Effector memory CD4-positive, alpha-beta T cell (primary cell): ENCODE data around the gene SLC35G6.

Experiments used
- DNase-seq, 3 donors: peaks; one replicate each; pipeline ENCODE4 v3.0.0-alpha.2; 2020
- H3K27ac ChIP-seq: 2 replicates; pipeline ENCODE4 v1.7.0; 2013; ENCODE audit warnings: mild to moderate bottlenecking, low read length, moderate library complexity; ENCODE audit not compliant: insufficient read depth, poor library complexity, severe bottlenecking
- H3K27me3 ChIP-seq: replicated peaks from 2 replicates; pipeline ENCODE4 v1.7.0; 2013; ENCODE audit warnings: mild to moderate bottlenecking, low read length; ENCODE audit not compliant: insufficient read depth, control insufficient read depth, poor library complexity, severe bottlenecking
- H3K36me3 ChIP-seq: 2 replicates; pipeline ENCODE4 v1.7.0; 2013; ENCODE audit warnings: mild to moderate bottlenecking, low read length, moderate library complexity; ENCODE audit not compliant: control insufficient read depth, insufficient read depth
- H3K4me1 ChIP-seq: 2 replicates; pipeline ENCODE4 v1.7.0; 2013; ENCODE audit warnings: low read length, mild to moderate bottlenecking; ENCODE audit not compliant: control insufficient read depth, insufficient read depth, poor library complexity, severe bottlenecking
- H3K4me3 ChIP-seq: 2 replicates; pipeline ENCODE4 v1.7.0; 2013; ENCODE audit warnings: low read length, low read depth, mild to moderate bottlenecking; ENCODE audit not compliant: insufficient read depth, poor library complexity, severe bottlenecking
- H3K9me3 ChIP-seq: 2 replicates; pipeline ENCODE4 v1.7.0; 2013; ENCODE audit warnings: mild to moderate bottlenecking, low read length, moderate library complexity; ENCODE audit not compliant: control insufficient read depth

The SLC35G6 gene

GRCh38 chr17:7486181-7486580 lies 4.9 kb downstream of the SLC35G6 start:
- Histone ChIP-seq H3K27ac (peak overlapping the region; percentile 33), H3K4me3 (peak overlapping the region; percentile 22), H3K36me3 (peaks cover 21% of the 10 kb centered on the region), H3K9me3 (no peaks in the 10 kb centered on the region), H3K27me3 (no peaks in the 10 kb centered on the region), H3K4me1 (peaks cover 34% of the 10 kb centered on the region)
- no peak for DNase-seq

GRCh38 chr17:7490144-7490543 lies 8.9 kb downstream of the SLC35G6 start:
- no peak overlapping the region for H3K4me3 ChIP-seq
- H3K27ac ChIP-seq, result no peak overlapping the region
- no peaks in the 10 kb centered on the region for H3K27me3 ChIP-seq
- DNase-seq, result no peak
- peaks cover 27% of the 10 kb centered on the region for H3K36me3 ChIP-seq
- H3K4me1 ChIP-seq, result peaks cover 20% of the 10 kb centered on the region
- H3K9me3 ChIP-seq, result no peaks in the 10 kb centered on the region

GRCh38 chr17:7491583-7491982 lies 10.3 kb downstream of the SLC35G6 start:
- Histone ChIP-seq H3K4me1 (peaks cover 10% of the 10 kb centered on the region), H3K27me3 (no peaks in the 10 kb centered on the region), H3K36me3 (peaks cover 34% of the 10 kb centered on the region)

GRCh38 chr17:7493941-7494340 lies 12.7 kb downstream of the SLC35G6 start:
- Histone ChIP-seq H3K4me3 (no peak overlapping the region), H3K4me1 (peaks cover under 1% of the 10 kb centered on the region), H3K9me3 (no peaks in the 10 kb centered on the region), H3K27me3 (no peaks in the 10 kb centered on the region), H3K36me3 (peaks cover 58% of the 10 kb centered on the region), H3K27ac (no peak overlapping the region)
- DNase-seq, result no peak

More at GRCh38 chr17:7491583-7491982, 10.3 kb downstream of the SLC35G6 start:
- Histone ChIP-seq H3K9me3 (no peaks in the 10 kb centered on the region), H3K27ac (no peak overlapping the region), H3K4me3 (no peak overlapping the region)
- no peak for DNase-seq

- H3K27ac ChIP-seq, result no peak overlapping the region
- H3K4me3 ChIP-seq, result no peak overlapping the region
- no peaks in the 10 kb centered on the region for H3K4me1 ChIP-seq
- peaks cover 58% of the 10 kb centered on the region for H3K36me3 ChIP-seq
- DNase-seq, result no peak
- H3K9me3 ChIP-seq, result no peaks in the 10 kb centered on the region
- no peaks in the 10 kb centered on the region for H3K27me3 ChIP-seq
Measured at GRCh38 chr17:7495906-7496434, 14.7 kb downstream of the SLC35G6 start.

GRCh38 chr17:7496470-7497183 lies 15.4 kb downstream of the SLC35G6 start:
- Histone ChIP-seq H3K27ac (no peak overlapping the region), H3K9me3 (no peaks in the 10 kb centered on the region), H3K27me3 (no peaks in the 10 kb centered on the region), H3K36me3 (peaks cover 64% of the 10 kb centered on the region), H3K4me1 (no peaks in the 10 kb centered on the region), H3K4me3 (no peak overlapping the region)
- DNase-seq, result no peak

- no peaks in the 10 kb centered on the region for H3K27me3 ChIP-seq
- no peaks in the 10 kb centered on the region for H3K4me1 ChIP-seq
- no peak overlapping the region for H3K27ac ChIP-seq
- H3K9me3 ChIP-seq, result no peaks in the 10 kb centered on the region
- H3K36me3 ChIP-seq, result peaks cover 65% of the 10 kb centered on the region
- no peak overlapping the region for H3K4me3 ChIP-seq
- DNase-seq, result no peak
Measured at GRCh38 chr17:7497228-7497627, 16.0 kb downstream of the SLC35G6 start.

- Histone ChIP-seq H3K36me3 (peaks cover 69% of the 10 kb centered on the region), H3K4me1 (no peaks in the 10 kb centered on the region), H3K27me3 (no peaks in the 10 kb centered on the region), H3K9me3 (no peaks in the 10 kb centered on the region), H3K27ac (no peak overlapping the region), H3K4me3 (no peak overlapping the region)
- no peak for DNase-seq
Measured at GRCh38 chr17:7497636-7498035, 16.4 kb downstream of the SLC35G6 start.

- Histone ChIP-seq H3K4me1 (no peaks in the 10 kb centered on the region), H3K36me3 (peaks cover 84% of the 10 kb centered on the region), H3K4me3 (no peak overlapping the region), H3K27me3 (no peaks in the 10 kb centered on the region), H3K27ac (no peak overlapping the region), H3K9me3 (no peaks in the 10 kb centered on the region)
- DNase-seq, result no peak
Measured at GRCh38 chr17:7499161-7499560, 17.9 kb downstream of the SLC35G6 start.

- Histone ChIP-seq H3K4me3 (no peak overlapping the region), H3K9me3 (no peaks in the 10 kb centered on the region), H3K27me3 (no peaks in the 10 kb centered on the region), H3K27ac (no peak overlapping the region), H3K36me3 (peaks cover 91% of the 10 kb centered on the region), H3K4me1 (no peaks in the 10 kb centered on the region)
- no peak for DNase-seq
Measured at GRCh38 chr17:7501729-7502128, 20.5 kb downstream of the SLC35G6 start.
